GM12801 (cell line): Measurements from ENCODE around the gene B4GALT3.

Experiments used
- CTCF ChIP-seq: IDR thresholded peaks from one replicate; pipeline ENCODE4 v1.5.1; 2011; ENCODE audit warnings: control low read depth; ENCODE audit not compliant: insufficient read length; ENCODE audit errors: extremely low read depth

Gene B4GALT3

GRCh38 chr1:161200992-161201835, 23.9 kb upstream of the B4GALT3 start:
- TF ChIP-seq CTCF = no peak

- TF ChIP-seq CTCF = no peak
Measured at GRCh38 chr1:161200421-161200991, 23.2 kb upstream of the B4GALT3 start.

- TF ChIP-seq CTCF = no peak
Measured at GRCh38 chr1:161199506-161200139, 22.3 kb upstream of the B4GALT3 start.

GRCh38 chr1:161198897-161199431, 21.7 kb upstream of the B4GALT3 start, which contains the start of gene ADAMTS4:
Gene ADAMTS4 (minus strand): TSS chr1:161199054. CDS start chr1:161198627, 427 bp downstream.
- no peak for TF ChIP-seq CTCF

GRCh38 chr1:161198194-161198896, 21.0 kb upstream of the B4GALT3 start:
- no peak for TF ChIP-seq CTCF

GRCh38 chr1:161197560-161198193, 20.4 kb upstream of the B4GALT3 start:
- TF ChIP-seq CTCF = no peak
